SK-N-DZ (cell line): Measurements from ENCODE around the gene POLL. TPM values are rescaled to one million over a fixed set of nuclear protein-coding genes. Genes with fewer than 3 reads are reported as not detected.
A peak's percentile ranks its signal among the peaks of the same experiment; 100 is the strongest.
"Not testable (repeated sequence)": the region's sequence is repeated elsewhere in the genome, so short reads cannot be mapped to it uniquely, and the experiment has no call there.

ENCODE experiments used
- DNase-seq: peaks from one replicate; pipeline ENCODE4 v3.0.0-alpha.2; 2015; ENCODE audit warnings: low spot score
- polyA plus RNA-seq, 2 experiments: library from polyadenylated mRNA; depleted of rRNA; stranded (reverse); fragments of >200 nt; gene quantifications; 2 replicates each; pipeline ENCODE4 v1.2.3, GENCODE V29; 2014

The POLL gene
- polyA plus RNA-seq (2014; cell fraction: cytosol; rRNA removed), result 13.1 and 19.5 TPM in 2 replicates
- polyA plus RNA-seq (2014; cell fraction: nucleus; rRNA removed), result 32.9 and 44.4 TPM in 2 replicates

DNA sequence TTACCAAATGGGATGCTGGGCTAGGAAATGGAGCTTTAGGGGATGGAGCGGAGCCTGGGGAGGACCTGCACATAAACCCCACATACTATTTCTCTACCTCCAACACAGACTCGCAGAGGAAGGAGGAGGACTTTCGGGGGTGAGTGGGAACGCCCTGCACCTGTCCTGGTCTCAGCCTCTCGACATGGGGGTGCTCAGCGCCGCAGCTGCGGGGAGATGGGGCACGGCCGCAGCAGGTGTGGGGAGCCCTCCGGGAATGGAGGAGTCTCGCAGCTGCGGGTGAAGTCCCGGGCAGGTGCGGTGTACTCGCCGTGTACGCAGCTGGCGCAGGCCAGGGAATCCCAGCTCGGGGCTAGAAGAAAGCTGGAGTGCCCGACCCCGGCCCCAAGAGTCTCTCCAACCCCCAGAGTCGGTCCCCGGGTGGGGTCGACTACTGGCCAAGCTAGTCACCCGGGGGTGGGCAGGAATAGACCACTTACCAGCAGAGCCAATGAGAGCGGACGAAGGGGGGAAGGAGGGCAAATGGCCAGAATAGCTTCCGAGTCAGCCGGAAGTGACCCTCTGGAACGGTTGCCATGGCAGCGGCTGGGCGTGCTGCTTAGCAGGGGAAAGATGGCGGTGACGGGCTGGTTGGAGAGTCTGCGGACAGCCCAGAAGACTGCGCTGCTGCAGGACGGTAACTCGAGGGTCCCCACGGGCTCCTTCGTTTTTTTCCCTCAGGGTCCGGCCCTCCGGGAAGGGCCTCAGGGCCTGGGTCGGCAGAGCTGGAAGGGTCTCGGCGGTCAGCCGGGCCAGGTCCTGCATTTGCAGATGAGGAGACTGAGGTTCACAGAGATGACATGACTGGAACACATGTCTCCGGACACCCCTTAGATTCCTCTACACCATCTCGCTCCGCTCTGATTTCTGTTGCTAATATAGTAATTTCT lies at the start of gene POLL, which contains the start of gene DPCD:
Gene POLL, minus strand, starts transcription at position 533 of the 929 bp plus-strand sequence. CDS start 897 bp downstream, outside the sequence.
Gene DPCD, plus strand, starts transcription at position 597 of the 929 bp plus-strand sequence. Its CDS starts 16 bp downstream, at position 613.
- DNase-seq, result peak; percentile 96

DNA sequence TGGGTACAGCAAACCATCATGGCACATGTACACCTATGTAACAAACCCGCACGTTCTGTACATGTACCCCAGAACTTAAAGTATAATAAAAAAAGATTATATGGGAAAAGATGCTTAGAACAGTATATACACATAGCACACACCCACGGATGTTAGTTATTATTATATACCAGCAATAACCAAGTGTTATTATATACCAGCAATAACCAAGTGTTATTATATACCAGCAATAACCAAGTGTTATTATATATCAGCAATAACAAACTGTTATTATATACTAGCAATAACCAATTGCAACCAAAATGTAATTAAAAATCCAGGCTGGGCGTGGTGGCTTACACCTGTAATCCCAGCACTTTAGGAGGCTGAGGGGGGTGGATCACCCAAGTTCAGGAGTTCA lies 45.5 kb upstream of the POLL start:
- not testable (repeated sequence) for DNase-seq

DNA sequence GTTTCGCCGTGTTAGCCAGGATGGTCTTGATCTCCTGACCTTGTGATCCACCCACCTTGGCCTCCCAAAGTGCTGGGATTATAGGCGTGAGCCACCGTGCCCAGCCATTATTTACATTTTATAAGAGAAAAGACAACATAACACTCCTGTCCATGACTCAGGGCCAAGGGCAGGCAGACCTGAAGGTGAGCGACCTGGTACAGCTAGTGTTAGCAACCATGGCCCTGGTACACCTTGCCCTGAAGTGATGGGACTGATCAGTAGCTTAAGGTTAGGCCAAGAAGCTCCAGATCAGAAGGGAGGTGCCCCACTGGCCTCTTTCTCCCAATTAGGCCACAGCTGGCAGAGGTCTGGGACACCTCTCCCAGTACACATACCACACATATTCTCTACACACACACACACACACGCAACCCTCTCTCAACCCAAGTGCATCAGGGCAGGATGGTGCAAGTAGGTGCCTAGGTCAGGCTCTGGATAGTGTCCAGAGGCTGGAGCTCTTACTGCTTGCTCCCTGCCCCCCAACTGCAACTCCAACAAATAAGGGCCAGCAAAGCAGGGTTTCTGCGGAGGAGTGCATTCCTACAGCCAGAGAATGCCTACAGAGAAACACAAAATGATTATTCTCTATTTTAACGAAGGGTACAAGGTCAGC lies 43.9 kb upstream of the POLL start:
- DNase-seq, result no peak

DNA sequence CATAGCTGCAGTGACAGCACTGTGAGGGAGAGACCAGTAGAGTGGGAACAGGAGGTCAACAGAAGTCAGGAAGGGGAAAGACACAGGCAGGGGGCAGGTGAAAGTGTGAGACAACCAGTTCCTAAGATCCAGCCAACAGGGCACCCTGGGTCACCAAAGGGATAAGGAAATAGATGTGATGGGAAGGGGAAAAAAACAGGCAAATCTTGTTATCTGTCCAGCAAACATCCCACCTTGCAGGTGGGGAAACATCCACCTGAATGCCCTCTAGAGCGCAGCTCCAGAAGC lies 42.5 kb upstream of the POLL start:
- DNase-seq, result no peak

DNA sequence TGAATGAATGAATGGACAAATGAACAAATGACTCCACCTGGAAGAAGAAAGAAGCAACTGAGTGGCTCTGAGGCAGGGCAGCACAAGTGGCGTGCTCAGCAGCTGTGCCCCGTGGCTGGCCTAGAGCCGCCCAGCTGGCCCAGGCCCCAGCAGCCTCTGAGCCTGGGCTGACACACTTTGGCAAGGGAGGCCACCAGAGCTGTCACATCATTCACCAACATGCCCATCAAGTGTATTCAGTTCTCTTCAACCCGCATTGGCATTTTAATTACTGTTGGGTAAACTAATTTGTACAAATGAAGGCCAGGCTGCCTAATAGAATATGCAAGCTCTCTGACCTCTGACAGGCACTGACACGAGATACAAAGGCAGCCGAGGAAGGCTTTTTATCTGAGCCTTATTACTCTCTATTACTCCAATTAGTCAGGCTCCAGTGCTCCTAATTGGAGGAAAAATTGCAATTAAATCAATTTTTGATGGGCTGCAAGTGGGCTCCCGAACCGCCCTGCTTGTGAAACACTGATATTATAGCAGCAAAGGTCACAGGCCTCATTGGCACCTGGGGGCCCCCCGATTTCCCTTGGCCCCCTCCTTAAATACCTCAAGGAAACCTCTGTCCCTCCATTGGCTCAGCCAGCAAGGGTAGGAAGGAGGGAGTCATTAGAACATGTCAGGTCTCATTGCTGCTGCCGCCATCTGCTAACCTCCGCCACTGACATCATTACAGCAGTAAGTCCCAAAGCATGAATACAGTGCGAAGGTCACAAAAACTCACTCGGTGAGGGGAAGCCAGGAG lies 42.0 kb upstream of the POLL start:
- DNase-seq, result peak; percentile 45

DNA sequence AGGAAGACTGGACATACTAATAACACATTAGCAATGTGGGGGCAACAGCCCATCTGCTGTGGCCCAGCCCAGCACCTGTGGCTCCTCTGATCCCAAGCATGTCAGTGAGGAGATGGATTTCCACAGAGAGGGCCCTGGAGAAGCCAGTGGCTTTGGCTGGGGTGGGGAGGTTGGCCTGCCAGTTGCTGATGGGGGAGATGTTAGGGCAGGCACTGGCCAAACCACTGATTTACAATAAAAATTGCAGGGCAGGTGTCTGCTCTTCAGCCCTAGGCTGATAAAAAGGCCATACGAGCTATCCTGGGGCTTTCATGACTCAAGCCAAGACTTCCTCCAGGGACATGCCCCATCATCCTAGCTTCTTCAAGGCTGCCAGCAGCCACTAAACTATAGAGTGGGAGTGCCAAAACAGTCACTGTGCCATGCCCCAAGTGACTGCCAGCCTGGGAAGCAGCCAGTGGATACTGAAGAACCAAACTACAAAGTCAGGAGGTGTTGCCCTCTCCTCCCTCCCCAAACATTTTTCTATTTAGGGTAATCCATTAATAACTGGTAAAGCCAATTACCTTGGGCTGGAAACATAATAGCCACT lies 37.9 kb upstream of the POLL start:
- DNase-seq, result no peak

DNA sequence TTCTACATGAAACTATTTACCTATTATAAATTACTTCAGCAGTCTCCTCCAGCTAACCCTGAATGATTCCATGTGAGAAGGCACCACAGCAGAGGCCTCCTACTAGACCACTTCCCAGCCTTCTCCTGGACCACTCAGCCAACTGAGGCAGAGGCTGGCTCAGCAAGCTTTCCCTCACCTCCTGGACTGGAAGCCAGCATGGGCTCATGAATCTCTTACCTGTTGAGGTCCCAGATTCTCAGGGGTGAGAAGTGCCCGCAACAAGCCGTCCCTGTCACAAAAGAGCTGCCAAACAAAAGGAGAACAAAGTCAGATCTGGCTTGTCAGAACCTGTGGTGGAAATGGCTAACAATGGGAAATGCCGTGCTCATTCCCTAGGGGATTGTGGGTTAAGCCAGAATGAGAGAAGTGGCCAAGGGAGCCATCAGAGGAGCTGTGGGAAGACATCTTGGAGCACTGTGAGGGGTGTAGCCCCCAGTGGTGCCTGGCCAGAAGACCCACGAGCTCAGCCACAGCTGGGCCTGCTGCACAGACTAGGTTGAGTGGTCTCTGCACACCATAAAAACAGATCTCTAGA lies 36.6 kb upstream of the POLL start:
- no peak for DNase-seq

DNA sequence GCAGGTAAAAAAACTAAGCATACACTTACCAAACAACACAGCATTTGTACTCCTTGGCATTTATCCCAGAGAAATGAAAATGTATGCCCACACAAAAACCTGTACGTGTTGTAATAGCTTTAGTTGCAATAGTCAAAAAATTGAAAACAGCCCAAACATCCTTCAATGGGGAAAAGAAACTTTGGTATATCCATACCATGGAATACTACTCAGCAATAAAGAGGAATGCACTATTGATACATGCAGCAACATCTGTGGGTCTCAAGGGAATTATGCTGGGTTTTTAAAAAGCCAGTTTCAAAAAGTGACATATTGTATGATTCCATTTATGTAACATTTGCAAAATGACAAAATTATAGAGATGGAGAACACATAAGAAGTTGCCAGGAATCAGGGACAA lies 35.5 kb upstream of the POLL start:
- DNase-seq, result no peak

DNA sequence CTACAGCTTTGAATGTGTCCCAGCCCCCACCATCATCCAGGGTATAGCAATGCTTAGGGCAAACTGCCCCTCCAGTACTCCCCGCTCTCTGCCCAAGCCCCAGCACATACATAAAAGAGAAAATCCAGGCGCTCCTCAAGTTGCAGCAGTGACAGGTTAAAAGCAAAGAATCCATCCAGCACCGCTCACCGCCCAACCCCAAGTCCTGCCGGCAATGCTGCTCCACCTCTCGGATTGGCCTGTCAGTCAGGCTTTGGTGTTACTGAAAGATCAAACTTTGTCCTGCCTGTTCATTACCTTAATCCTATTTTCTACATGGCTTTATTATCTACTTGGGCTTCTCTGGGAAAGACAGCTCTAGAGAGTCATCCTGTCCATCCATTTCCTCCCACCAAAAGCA lies 31.9 kb upstream of the POLL start:
- no peak for DNase-seq

DNA sequence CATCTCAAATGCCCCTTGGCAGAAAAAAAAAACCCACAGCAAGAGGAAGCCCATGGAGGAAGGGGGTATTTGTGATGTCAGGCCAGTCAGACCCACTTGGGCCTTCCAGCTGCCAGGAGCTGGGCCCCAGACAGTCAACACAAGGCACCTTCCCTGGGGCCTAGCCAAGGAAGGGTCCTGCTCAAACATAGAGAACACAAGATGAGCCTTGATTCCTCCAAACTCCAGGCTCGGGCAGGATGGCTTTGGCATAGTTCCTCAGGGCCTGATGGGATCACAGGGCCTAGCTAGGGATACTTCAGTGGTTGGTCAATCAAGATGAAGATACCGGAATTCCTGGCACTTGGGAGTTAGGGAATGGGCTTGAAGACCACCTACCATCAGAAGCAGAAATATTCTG lies 30.8 kb upstream of the POLL start:
- DNase-seq, result no peak

DNA sequence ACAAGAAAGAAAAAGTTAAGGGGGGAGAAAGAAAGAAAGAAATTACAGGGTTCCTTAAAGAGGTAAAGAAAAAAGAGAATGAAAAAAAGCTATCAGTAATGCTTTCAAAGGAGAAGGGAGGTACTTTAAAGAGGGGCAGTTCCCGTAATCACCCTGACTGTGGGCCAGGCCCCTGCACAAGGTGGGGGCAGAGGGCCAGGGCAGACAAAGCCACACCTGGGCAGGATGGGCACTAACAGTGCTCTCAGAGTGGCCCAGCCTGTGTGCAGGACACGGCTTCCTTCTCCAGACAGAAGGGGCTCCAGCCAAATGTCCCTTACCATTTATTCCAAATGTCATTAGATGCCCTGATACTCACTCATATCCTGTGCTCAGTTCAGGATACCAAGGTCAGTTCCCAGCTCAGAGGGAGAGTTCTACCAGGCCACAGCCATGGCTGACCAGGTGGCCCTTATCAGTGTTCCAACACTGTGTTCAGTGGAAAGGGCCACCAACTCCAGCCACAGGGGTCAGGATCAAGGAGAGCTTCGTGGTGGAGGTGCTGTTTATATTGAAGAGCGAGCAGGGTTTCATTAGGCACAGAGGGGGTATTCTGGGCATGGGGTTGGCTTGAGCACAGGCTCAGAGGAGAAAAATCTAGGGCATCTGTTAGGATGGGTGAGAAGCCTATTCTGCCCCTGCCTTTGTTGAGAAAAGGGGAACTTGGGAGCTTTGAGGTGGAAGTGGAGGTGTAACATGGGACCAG lies 29.9 kb upstream of the POLL start:
- no peak for DNase-seq

DNA sequence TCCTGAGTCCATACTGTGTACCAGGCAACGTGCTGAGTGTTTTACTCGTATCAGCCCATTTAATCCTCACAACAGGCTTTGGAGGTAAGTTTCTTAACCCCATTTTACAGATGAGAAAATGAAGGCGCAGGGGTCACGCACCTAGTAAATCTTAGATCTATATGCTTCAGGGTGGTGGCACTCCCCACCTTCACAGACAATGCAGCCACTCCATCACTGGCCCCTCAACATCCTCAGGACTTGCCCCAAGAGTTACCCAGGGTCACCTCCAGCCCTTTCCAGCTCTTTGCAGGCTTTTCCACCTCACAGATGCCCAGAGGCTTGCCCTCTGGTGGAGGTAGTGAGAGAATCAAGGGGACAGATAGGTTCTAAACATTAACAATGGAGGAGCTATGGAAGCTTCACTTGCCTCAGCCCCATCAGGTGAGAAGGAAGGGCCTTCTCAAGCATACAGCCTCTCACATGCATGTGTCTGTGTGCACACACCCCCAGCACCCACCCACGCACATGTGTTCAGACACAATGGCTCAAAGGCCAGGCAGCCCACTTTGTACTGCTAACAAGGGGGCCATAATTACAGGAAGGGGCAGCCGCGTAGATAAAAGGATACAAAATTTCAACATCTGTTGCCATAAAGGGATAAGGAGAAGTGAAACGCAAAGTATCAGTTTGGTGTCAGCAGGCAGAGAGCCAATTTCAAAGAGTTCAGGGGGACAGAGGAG lies 29.2 kb upstream of the POLL start:
- no peak for DNase-seq

DNA sequence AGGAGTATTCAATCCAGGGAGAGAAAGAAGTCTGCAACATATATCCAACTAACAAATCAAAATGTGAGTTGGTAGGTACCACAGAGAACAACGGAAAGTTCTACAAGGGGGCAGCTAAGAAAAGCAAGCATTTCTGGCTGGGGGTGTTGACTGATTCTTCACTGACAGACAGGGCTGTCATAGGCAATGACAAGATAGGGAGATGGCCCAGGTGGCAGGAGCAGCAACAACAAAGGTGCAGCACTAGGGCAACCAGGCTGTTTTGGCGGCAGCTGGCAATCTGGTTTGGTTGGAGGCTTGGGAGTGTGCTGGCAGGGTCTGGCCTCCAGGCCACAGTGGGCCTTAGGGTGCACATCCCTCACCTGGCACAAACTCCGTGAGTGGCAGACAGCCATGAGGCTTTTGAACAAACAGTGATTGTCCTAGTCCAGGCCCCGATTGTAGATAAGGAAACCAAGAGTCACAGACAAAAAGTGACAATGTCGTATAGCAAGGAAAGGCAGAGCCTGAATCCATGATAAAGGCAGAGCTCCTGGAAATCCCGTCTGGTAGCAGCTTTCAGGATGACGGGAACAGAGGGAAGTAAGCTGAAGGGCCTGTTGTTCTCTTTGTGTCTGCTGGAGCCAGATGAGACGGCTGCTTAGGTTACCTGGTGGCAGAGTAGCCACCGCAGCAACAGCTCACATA lies 28.5 kb upstream of the POLL start:
- DNase-seq, result no peak

DNA sequence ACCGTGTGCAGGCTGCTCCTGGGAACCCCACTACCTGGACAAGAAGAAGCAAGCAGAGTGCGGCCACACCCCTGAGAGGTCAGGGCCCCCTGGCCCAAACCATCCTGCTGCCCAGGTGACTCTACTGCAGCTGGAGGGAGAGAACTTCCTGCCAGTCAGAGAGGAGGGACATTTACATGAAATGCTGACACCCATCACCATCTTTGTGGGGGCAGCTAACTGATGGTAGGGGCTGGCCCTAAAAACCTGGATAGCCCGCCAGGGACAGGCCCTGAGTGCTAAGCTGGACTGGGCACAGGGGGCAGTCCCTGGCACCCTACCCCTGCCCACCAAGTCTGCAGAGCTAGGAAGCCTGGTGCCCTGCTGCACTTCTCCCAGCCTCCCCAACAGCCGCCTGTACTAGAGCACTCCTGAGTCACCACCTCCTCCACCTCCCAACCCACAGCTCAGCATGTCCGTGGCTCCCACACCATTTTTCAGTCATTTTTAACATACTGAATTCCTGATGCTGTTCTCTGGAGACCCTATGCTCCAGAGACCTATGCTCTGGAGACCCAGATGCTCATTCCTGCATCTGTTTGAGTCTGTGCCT lies 27.6 kb upstream of the POLL start:
- no peak for DNase-seq

DNA sequence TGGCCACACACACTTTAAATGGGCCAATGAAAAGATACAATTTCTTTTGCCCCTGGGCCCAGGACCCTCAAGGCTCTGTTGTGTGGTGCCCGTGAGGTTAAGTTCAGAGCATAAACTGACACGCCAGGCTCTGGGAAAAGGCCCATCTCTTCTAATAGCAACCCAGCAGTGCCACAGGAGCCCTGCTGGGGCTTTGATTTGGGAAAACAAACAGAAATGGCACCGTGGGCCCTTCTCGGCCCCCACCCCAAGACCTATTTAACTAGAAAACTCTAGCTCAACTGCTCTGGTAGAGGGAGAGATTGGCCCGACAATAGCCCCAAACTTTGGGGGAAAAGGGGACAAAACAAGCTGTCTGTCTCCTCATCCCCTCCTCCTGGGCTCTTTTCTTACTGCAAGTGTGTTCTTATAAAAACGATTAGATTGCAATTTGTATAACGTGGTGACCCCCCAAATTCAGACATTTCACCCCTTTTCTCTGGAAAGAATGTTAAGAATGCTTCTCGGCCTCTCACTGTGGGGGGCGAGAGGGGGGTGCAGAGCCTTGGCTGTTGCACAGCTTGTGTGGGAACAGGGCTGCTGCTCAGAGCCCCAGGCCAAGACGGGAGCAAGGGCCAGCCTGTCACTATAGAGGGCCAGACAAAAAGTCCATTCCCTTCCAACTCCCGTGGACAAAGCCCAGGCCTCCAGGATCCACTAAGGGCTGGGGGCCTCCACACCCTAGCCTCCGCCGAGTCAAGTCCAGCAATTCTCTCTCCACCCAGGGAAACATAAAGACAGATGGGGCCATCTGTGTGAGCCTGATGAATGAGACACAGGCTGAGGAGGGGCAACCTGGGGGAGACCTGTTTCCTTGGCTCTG lies 26.8 kb upstream of the POLL start:
- DNase-seq, result no peak

DNA sequence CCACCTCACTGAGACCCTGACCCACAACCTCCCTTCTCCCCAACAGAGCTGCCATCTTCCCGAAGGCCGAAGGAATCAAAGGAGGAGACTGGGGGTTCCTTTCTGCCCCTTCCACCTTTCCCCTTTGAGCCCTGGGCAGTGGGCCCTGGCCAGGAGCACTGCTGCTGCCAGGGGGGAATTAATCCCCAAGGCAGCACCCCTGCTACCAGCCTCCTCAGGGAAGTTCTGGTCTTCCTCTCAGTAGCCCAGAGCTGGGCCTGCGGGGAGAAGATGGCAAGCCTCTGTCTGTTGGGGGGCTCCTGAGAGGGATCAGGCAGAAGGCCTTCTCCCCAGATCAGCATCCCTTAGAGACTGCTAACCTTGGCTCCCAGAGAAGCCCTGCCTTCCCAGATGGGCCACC lies 25.6 kb upstream of the POLL start:
- no peak for DNase-seq

DNA sequence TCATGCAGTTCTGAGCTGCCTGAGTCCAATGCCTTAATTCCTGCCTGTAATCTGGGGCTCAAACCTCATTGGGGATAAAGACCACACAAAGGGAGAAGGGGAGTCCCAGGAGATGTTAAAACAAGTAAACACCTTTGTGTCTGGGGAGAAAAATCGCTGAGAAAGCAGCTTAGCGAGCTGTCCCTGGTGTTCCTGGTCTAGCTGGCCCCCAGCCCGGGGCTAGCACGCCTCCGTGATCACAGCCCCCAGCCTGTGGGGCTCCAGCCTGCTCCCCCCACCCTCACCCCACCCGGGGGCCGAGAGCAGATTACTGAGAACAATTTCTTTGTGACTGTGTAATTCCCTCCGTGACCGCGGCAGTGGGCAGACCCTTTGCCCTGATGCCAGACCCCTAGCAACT lies 24.8 kb upstream of the POLL start:
- DNase-seq, result no peak

DNA sequence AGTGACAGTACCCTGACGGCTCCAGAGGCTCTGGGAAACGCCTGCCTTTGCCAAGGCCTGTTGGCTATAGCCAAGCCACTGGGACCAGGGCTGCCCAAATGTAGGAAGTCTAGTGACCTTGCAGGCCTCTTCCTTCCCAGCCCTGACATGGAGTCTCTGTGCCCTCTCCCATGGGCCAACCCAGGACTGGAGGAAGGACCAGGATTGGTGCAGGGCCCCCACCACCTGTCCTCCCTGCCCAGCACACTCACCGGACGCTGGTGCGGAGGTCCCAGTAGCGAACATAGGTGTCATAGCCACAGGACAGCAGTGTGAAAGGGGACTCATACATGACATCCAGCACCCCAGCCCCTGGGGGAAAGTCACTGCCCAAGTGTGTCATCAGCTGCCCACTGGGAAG lies 24.0 kb upstream of the POLL start:
- DNase-seq, result no peak
